Measurements from ENCODE around the gene CD14.
"Not testable (repeated sequence)": the region's sequence is repeated elsewhere in the genome, so short reads cannot be mapped to it uniquely, and the experiment has no call there.

The CD14 gene

GRCh38 chr5:140593070-140593469, 39.9 kb downstream of the CD14 start:
- DNase-seq, result not testable (repeated sequence)

- DNase-seq, result no peak
These were observed 41.1 kb downstream of the CD14 start for GRCh38 chr5:140591747-140592372.

- no peak for DNase-seq
These were observed 42.1 kb downstream of the CD14 start for GRCh38 chr5:140590861-140591260.

- DNase-seq, result no peak
These were observed 44.5 kb downstream of the CD14 start for GRCh38 chr5:140588311-140589070.

GRCh38 chr5:140587495-140587894, 45.5 kb downstream of the CD14 start:
- DNase-seq, result no peak
